Trophoblast cell (in vitro differentiated cells and primary cell): ENCODE measurements around the gene RANBP9.

ENCODE experiments used
- DNase-seq, 2 donors: peaks; one replicate each; pipeline ENCODE4 v3.0.0-alpha.2; 2016
- H2AFZ ChIP-seq: 2 replicates; pipeline ENCODE4 v1.6.1; 2013; ENCODE audit warnings: low read length, moderate library complexity, mild to moderate bottlenecking; ENCODE audit not compliant: insufficient read depth, poor library complexity
- H2AK5ac ChIP-seq: 2 replicates; pipeline ENCODE4 v1.6.1; 2013; ENCODE audit warnings: mild to moderate bottlenecking, low read length
- H2BK120ac ChIP-seq: 2 replicates; pipeline ENCODE4 v1.6.1; 2013; ENCODE audit warnings: low read length, mild to moderate bottlenecking, moderate library complexity; ENCODE audit not compliant: insufficient read depth, poor library complexity
- H2BK12ac ChIP-seq: 2 replicates; pipeline ENCODE4 v1.6.1; 2013; ENCODE audit warnings: mild to moderate bottlenecking, low read length, moderate library complexity
- H2BK5ac ChIP-seq: 2 replicates; pipeline ENCODE4 v1.6.1; 2013; ENCODE audit warnings: low read length, low read depth, moderate library complexity, mild to moderate bottlenecking; ENCODE audit not compliant: poor library complexity
- H3K14ac ChIP-seq: 2 replicates; pipeline ENCODE4 v1.6.1; 2013; ENCODE audit warnings: mild to moderate bottlenecking, low read length
- H3K18ac ChIP-seq: 2 replicates; pipeline ENCODE4 v1.6.1; 2013; ENCODE audit warnings: mild to moderate bottlenecking, low read length
- H3K23ac ChIP-seq: 2 replicates; pipeline ENCODE4 v1.6.1; 2013; ENCODE audit warnings: low read length
- H3K27ac ChIP-seq: 2 replicates; pipeline ENCODE4 v1.5.1; 2013; ENCODE audit warnings: low read depth, mild to moderate bottlenecking, inconsistent platforms, low read length, moderate library complexity
- H3K27me3 ChIP-seq: 2 replicates; pipeline ENCODE4 v1.6.1; 2013; ENCODE audit warnings: inconsistent platforms, mild to moderate bottlenecking, low read length, moderate library complexity; ENCODE audit not compliant: insufficient read depth
- H3K36me3 ChIP-seq, 2 experiments: 1 replicate in 1 of 2; 2 replicates in 1 of 2; pipeline ENCODE4 v1.6.1; 2013; ENCODE audit warnings: low read length in 2 of 2, mild to moderate bottlenecking in 2 of 2, moderate library complexity in 1 of 2; ENCODE audit not compliant: insufficient read depth in 2 of 2, control insufficient read depth in 1 of 2
- H3K4ac ChIP-seq: 2 replicates; pipeline ENCODE4 v1.6.1; 2013; ENCODE audit warnings: low read depth, mild to moderate bottlenecking, low read length, moderate library complexity
- H3K4me1 ChIP-seq, 2 experiments: 1 replicate in 1 of 2; 2 replicates in 1 of 2; pipeline ENCODE4 v1.6.1; 2013; ENCODE audit warnings: low read length in 2 of 2, mild to moderate bottlenecking in 2 of 2, moderate library complexity in 1 of 2; ENCODE audit not compliant: insufficient read depth in 2 of 2, control insufficient read depth in 1 of 2
- H3K4me2 ChIP-seq: 2 replicates; pipeline ENCODE4 v1.6.1; 2013; ENCODE audit warnings: inconsistent platforms, mild to moderate bottlenecking, low read length, moderate library complexity
- H3K4me3 ChIP-seq: 2 replicates; pipeline ENCODE4 v1.5.1; 2013; ENCODE audit warnings: mild to moderate bottlenecking, low read depth, low read length, inconsistent platforms
- H3K79me1 ChIP-seq: one replicate; pipeline ENCODE4 v1.6.1; 2013; ENCODE audit warnings: low read length
- H3K79me2 ChIP-seq: 2 replicates; pipeline ENCODE4 v1.6.1; 2013; ENCODE audit warnings: low read length, mild to moderate bottlenecking; ENCODE audit not compliant: control insufficient read depth, insufficient read depth, poor library complexity
- H3K9ac ChIP-seq: 2 replicates; pipeline ENCODE4 v1.6.1; 2013; ENCODE audit warnings: mild to moderate bottlenecking, low read length
- H3K9me3 ChIP-seq: 2 replicates; pipeline ENCODE4 v1.6.1; 2013; ENCODE audit warnings: low read depth, mild to moderate bottlenecking, control low read depth, inconsistent platforms, low read length; ENCODE audit not compliant: insufficient read depth
- H4K12ac ChIP-seq: 2 replicates; pipeline ENCODE4 v1.6.1; 2013; ENCODE audit warnings: low read depth, mild to moderate bottlenecking, low read length, moderate library complexity
- H4K8ac ChIP-seq: 2 replicates; pipeline ENCODE4 v1.6.1; 2013; ENCODE audit warnings: low read depth, mild to moderate bottlenecking, low read length, moderate library complexity
- H4K91ac ChIP-seq: one replicate; pipeline ENCODE4 v1.6.1; 2013; ENCODE audit warnings: low read depth, mild to moderate bottlenecking, low read length, moderate library complexity
- whole genome bisulfite sequencing: extraction: QIAGEN DNeasy Blood & Tissue Kit; methylation state at CpG from one replicate; pipeline ENCODE4 v1.1.7; 2013; ENCODE audit warnings: missing lambda C conversion rate; ENCODE audit not compliant: insufficient read length, insufficient coverage; ENCODE audit errors: extremely low coverage; 5-methylcytosine and 5-hydroxymethylcytosine counted together

Gene RANBP9

DNA sequence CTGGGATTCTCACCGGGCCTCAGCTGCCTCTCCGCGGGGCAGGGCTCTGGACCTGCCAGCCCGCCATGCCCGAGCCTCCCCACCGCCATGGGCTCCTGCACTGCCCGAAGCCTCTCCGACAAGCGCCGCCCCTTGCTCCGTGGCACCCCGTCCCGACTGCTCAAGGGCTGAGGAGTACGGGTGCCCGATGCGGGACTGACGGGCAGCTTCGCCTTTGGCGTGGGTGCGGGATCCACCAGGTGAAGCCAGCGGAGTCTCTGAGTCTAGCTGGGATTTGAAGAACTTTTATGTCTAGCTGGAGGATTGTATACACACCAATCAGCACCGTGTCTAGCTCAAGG, 5.3 kb upstream of the RANBP9 start:
- H3K4ac ChIP-seq: no peak overlapping the region
- H3K27ac ChIP-seq: no peak overlapping the region
- no peak overlapping the region for H3K4me3 ChIP-seq
- no peak overlapping the region for H2AK5ac ChIP-seq
- H2BK12ac ChIP-seq: no peak overlapping the region
- no peak for DNase-seq
- H3K9me3 ChIP-seq: peaks cover 8% of the 10 kb centered on the region
- no peak overlapping the region for H3K4me2 ChIP-seq
- peaks cover 3% of the 10 kb centered on the region for H3K79me1 ChIP-seq
- H3K4me1 ChIP-seq: no peaks in the 10 kb centered on the region
- H2AFZ ChIP-seq: no peak overlapping the region
- no peak overlapping the region for H4K8ac ChIP-seq
- H3K9ac ChIP-seq: no peak overlapping the region
- H3K23ac ChIP-seq: no peak overlapping the region
- H3K14ac ChIP-seq: no peak overlapping the region
- H3K27me3 ChIP-seq: no peaks in the 10 kb centered on the region
- H2BK120ac ChIP-seq: no peak overlapping the region
- H2BK5ac ChIP-seq: no peak overlapping the region
- no peak overlapping the region for H3K18ac ChIP-seq
- peaks cover 3% of the 10 kb centered on the region for H3K79me2 ChIP-seq
- H4K12ac ChIP-seq: no peak overlapping the region
- no peaks in the 10 kb centered on the region for H3K36me3 ChIP-seq
- H4K91ac ChIP-seq: no peak overlapping the region
- WGBS: no CpG with 5 or more reads among the region's 22 CpGs

DNA sequence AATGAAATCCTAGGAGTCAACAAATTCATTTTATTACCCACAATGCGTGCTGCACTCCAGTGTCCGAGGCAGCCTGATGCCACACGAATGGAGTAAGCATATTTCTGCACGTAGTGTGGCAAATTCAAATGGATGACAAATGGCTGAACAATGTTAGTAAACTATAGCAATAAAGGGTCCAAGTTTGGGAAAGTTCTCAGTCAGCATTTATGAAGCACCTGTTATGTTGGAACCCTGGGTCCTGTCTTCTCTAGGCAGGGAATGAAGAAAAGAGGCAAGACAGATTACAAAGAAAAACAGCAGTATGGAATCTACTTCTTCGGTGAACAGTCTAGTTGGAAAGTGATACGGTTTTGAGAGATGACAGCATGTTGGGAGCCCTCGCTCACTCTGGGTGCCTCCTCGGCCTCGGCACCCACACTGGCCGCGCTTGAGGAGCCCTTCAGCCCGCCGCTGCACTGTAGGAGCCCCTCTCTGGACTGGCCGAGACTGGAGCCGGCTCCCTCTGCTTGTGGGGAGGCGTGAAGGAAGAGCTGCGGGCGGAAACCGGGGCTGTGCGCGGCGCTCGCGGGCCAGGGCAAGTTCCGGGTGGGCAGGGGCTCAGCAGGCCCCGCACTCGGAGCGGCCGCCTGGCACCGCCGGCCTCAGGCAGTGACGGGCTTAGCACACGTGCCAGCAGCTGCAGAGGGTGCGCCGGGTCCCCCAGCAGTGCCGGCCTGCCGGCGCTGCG, 4.8 kb upstream of the RANBP9 start:
- Histone ChIP-seq H4K8ac (no peak overlapping the region), H3K9ac (no peak overlapping the region), H3K4me2 (no peak overlapping the region), H3K14ac (no peak overlapping the region), H3K27me3 (no peaks in the 10 kb centered on the region), H2AFZ (no peak overlapping the region), H3K4me1 (no peaks in the 10 kb centered on the region), H3K79me1 (peaks cover 7% of the 10 kb centered on the region), H2BK5ac (no peak overlapping the region), H3K4ac (no peak overlapping the region), H3K36me3 (no peaks in the 10 kb centered on the region), H3K23ac (no peak overlapping the region), H4K91ac (no peak overlapping the region), H3K27ac (no peak overlapping the region), H3K9me3 (peaks cover 8% of the 10 kb centered on the region), H2BK120ac (no peak overlapping the region), H3K79me2 (peaks cover 6% of the 10 kb centered on the region), H2AK5ac (no peak overlapping the region), H4K12ac (no peak overlapping the region), H3K4me3 (no peak overlapping the region), H2BK12ac (no peak overlapping the region), H3K18ac (no peak overlapping the region)
- no peak for DNase-seq
- no CpG with 5 or more reads among the region's 39 CpGs for WGBS

DNA sequence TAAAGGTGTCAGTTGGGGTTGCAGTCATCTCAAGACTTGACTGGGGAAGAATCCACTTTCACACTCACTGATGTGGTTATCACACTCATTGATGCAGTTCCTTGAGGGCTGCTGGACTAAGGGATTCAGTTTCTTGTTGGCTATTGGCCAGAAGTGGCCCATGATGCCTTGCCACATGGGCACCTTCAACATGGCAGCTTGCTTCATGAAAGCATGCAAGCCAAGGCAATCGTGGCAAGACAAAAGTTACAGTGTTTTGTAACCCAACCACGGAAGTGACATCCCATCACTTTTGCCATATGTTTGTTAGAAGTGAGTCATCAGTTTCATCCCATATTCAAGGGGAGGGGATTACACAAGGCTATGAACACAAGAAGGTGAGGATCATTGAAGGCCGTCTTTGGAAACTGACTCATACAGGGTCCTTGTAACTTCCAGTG, 3.8 kb upstream of the RANBP9 start:
- H4K91ac ChIP-seq: no peak overlapping the region
- peaks cover 13% of the 10 kb centered on the region for H3K79me1 ChIP-seq
- H3K9me3 ChIP-seq: peaks cover 8% of the 10 kb centered on the region
- no peak overlapping the region for H2BK120ac ChIP-seq
- H3K27ac ChIP-seq: no peak overlapping the region
- H3K4ac ChIP-seq: no peak overlapping the region
- H4K12ac ChIP-seq: no peak overlapping the region
- no peaks in the 10 kb centered on the region for H3K36me3 ChIP-seq
- no peak overlapping the region for H3K4me3 ChIP-seq
- DNase-seq: no peak
- H3K27me3 ChIP-seq: no peaks in the 10 kb centered on the region
- H3K14ac ChIP-seq: no peak overlapping the region
- H3K4me2 ChIP-seq: no peak overlapping the region
- no peak overlapping the region for H4K8ac ChIP-seq
- H2BK12ac ChIP-seq: no peak overlapping the region
- H3K18ac ChIP-seq: no peak overlapping the region
- no peak overlapping the region for H2BK5ac ChIP-seq
- H2AK5ac ChIP-seq: no peak overlapping the region
- no peak overlapping the region for H3K23ac ChIP-seq
- H3K79me2 ChIP-seq: peaks cover 11% of the 10 kb centered on the region
- no CpG with 5 or more reads among the region's 3 CpGs for WGBS
- no peaks in the 10 kb centered on the region for H3K4me1 ChIP-seq
- no peak overlapping the region for H2AFZ ChIP-seq
- peak overlapping the region; percentile 4 for H3K9ac ChIP-seq

DNA sequence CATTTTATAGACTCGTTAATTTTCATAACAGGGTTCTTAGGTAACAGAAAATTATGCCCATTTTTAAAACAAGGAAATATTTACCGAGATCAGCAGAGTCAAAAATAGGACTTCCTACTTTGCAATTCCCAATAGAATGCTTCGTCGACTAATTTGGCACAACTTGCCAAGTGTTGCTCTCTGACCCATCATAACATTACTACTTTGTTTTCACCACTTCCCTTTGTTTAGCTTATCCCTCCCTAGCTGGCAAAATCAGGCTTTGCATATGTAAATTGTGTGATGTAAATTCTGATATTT, 914 bp upstream of the RANBP9 start:
- no peak overlapping the region for H4K91ac ChIP-seq
- H2BK120ac ChIP-seq: no peak overlapping the region
- H4K12ac ChIP-seq: no peak overlapping the region
- H3K4me2 ChIP-seq: peak overlapping the region; percentile 53
- peaks cover 8% of the 10 kb centered on the region for H3K9me3 ChIP-seq
- H2BK5ac ChIP-seq: no peak overlapping the region
- H3K18ac ChIP-seq: no peak overlapping the region
- no peak overlapping the region for H2AFZ ChIP-seq
- H3K36me3 ChIP-seq: no peaks in the 10 kb centered on the region
- H3K14ac ChIP-seq: no peak overlapping the region
- no peak overlapping the region for H3K4ac ChIP-seq
- no peak overlapping the region for H4K8ac ChIP-seq
- H3K9ac ChIP-seq: no peak overlapping the region
- no CpG with 5 or more reads among the region's 4 CpGs for WGBS
- no peak overlapping the region for H3K4me3 ChIP-seq
- H2AK5ac ChIP-seq: no peak overlapping the region
- no peak overlapping the region for H3K27ac ChIP-seq
- peak in 1 of 2 donors; percentile 20 for DNase-seq
- H3K79me2 ChIP-seq: peaks cover 17% of the 10 kb centered on the region
- no peaks in the 10 kb centered on the region for H3K27me3 ChIP-seq
- no peak overlapping the region for H3K23ac ChIP-seq
- no peak overlapping the region for H2BK12ac ChIP-seq
- H3K79me1 ChIP-seq: peaks cover 13% of the 10 kb centered on the region
- peaks cover 2 to 3% of the 10 kb centered on the region in 2 experiments for H3K4me1 ChIP-seq
